ENCODE measurements around the gene DHFR.
"Not testable (repeated sequence)": the region's sequence is repeated elsewhere in the genome, so short reads cannot be mapped to it uniquely, and the experiment has no call there.

Gene DHFR

DNA sequence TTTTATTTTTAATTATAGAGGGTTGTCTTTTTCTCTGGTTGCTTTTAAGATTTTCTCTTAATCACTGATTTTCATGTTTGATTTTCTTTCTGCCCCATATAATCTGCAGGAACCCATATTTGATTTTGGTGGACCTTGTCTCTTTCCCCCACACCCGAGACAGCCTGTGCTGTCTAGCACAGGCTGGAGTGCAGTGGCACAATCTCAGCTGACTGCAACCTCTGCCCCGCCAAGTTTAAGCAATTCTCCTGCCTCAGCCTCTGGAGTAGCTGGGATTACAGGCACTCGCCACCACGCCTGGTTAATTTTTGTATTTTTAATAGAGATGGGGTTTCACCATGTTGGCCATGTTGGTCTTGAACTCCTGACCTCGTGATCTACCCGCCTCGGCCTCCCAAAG is 5.9 kb upstream of the DHFR start:
- in situ Hi-C loops (cut with HindIII; ENCODE audit: low pct_ligation_motif_present, low pct_unique_long_range_greater_than_20kb, low sequenced_read_pairs); DNase-seq: not testable (repeated sequence)

DNA sequence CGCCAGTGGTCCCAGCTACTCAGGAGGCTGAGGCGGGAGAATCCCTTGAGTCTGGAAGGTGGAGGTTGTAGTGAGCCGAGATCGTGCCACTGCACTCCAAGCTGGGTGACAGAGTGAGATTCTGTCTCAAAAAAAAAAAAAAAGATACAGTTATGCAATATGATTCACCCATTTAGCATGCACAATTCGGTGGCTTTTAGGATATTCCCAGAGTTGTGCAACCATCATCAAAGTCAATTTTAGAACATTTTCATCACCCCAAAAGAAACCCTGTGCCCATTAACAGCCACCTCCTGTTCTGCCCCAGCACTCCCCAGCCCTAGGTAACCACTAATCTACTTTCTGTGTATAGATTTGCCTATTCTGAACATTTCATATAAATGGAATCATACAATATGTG is 4.3 kb upstream of the DHFR start:
- DNase-seq = no peak
- in situ Hi-C loops (cut with HindIII; ENCODE audit: low pct_ligation_motif_present, low pct_unique_long_range_greater_than_20kb, low sequenced_read_pairs) = no loop called here

DNA sequence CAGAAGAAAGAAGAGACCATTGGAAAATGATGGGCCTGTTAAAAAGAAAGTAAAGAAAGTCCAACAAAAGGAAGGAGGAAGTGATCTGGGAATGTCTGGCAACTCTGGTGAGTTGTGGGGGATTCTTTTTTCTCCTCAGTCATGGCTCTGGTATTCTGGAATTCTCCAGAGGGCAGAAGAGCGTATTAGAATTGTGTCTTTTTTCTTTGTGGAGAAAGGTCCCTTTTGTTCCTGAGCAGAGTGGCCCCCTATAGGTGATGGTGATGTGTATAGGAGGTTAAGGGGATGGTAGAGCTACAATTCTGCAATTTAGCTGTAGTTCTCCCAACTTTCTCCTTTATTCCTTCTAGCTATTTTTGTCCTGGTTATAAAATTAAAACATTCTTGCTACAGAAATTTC is 1.6 kb upstream of the DHFR start:
- in situ Hi-C loops (cut with HindIII; ENCODE audit: low pct_ligation_motif_present, low pct_unique_long_range_greater_than_20kb, low sequenced_read_pairs) = no loop called here
- peak; percentile 30 for DNase-seq

DNA sequence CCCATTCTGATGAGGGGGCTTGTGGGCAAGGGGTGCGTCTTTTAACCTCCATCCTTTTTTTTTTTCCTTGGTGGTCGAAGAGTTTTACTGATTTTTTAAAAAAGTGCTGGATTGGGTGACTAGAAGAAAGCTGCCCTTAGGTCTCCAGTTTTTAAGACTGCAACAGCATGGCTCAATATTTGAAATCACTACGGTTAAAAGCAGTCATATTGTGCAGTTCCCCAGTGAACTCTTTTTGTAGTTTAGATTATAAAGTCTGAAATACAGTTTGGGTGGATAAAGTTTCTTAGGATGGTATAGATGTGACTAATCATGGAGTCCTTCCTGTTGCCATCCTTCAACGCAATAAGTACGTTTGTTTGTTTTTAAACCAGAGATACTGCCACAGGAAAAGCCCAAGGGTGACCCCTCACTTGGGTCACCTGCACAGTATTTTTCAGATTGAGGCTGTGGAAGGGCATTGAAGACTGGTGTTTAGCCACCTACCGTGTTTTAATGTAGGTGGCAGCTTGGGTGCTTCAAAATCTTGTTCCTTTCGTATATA is 520 bp upstream of the DHFR start:
- DNase-seq = no peak
- in situ Hi-C loops (cut with HindIII; ENCODE audit: low pct_ligation_motif_present, low pct_unique_long_range_greater_than_20kb, low sequenced_read_pairs) = no loop called here

DNA sequence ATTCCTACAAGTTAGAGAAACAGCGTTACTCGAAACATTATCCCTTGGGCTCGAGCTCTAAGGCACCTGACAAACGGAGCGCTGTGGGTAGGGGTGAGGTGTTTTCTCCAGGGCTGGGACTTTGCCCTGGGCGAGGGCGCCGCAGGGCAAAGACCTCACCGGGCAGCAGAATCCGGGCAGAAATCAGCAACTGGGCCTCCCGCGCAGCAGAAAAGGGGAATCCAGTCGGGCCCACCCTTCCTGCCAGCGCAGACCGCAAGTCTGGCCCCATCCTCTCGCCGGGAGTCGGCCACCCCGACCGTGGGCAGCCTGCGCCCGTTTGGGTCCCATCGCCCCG is 761 bp downstream of the DHFR start:
- in situ Hi-C loops (cut with HindIII; ENCODE audit: low pct_ligation_motif_present, low pct_unique_long_range_greater_than_20kb, low sequenced_read_pairs) = no loop called here
- peak; percentile 8 for DNase-seq

DNA sequence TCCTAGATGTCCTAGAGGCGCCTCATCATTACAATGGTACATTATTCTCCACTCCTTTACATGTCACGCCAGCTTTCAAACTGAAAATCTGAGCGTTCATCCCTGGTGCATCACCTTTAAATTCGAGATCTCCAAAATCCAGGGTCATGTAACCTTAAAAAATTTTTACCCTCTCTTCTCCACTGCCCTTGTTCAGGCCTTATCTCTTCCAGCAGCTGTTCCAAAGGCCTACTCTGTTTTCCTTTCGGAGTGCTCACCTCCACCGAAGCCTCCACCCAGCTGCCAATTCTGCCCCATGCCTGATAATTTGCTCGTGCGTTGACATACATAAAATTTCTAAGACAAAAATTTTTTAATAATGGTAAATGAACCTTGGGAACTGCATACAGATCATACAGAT is 1.3 kb downstream of the DHFR start:
- in situ Hi-C loops (cut with HindIII; ENCODE audit: low pct_ligation_motif_present, low pct_unique_long_range_greater_than_20kb, low sequenced_read_pairs) = no loop called here
- DNase-seq = no peak

DNA sequence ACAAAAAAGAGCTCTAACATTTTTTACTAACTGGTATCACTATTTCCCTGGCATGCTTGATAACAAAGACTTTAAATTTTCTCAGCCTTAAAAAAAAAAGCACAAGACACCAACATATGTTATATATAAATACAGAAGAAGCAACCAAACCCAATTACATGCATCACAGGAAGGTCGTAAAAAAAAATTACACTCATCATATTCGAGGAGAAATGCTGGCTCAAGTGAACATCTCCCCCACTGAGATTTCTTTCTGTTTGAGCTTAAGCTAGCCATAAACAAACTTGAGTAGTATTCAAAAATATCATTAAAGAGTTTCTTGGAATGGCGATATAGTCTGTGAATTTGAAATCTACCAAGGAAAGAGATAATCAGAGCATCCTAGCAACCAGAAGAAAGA is 7.9 kb downstream of the DHFR start:
- no peak for DNase-seq
- in situ Hi-C loops (cut with HindIII; ENCODE audit: low pct_ligation_motif_present, low pct_unique_long_range_greater_than_20kb, low sequenced_read_pairs) = no loop called here

DNA sequence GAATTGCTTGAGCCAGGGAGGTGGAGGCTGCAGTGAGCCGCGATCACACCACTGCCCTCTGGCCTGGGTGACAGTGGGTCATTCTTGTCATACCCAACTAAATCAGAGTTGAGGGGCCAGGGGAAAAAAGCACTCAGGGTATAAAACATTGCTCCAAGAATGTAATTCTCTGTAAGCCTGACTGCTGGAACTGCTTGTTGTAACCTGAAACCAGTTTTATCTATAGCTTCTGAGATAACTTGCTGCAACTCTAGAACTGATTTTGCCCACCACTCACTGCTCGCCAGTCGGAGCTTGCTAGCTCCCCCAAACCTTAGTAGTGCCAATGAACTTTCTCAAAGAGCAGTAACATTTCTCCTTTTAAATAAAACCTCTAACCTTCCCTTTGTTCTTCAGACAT is 9.9 kb downstream of the DHFR start:
- in situ Hi-C loops (cut with HindIII; ENCODE audit: low pct_ligation_motif_present, low pct_unique_long_range_greater_than_20kb, low sequenced_read_pairs) = no loop called here
- DNase-seq = no peak

DNA sequence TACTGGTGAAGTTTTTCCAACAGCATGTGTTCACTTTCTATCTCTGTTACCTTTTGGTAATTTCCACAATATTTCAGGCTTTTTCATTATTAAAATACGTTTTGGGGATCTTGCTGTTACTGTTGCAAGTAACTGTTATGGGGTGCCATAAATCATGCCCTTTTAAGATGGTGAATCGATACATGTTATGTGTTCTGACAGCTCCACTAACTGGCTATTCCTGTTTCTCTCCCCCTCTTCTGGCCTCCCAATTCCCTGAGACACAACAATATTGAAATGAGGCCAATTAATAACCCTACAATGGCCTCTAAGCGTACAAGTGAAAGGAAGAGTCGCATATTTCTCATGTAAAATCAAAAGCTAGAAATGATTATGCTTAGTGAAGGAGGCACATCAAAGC is 13.4 kb downstream of the DHFR start:
- DNase-seq = no peak
- in situ Hi-C loops (cut with HindIII; ENCODE audit: low pct_ligation_motif_present, low pct_unique_long_range_greater_than_20kb, low sequenced_read_pairs) = no loop called here

DNA sequence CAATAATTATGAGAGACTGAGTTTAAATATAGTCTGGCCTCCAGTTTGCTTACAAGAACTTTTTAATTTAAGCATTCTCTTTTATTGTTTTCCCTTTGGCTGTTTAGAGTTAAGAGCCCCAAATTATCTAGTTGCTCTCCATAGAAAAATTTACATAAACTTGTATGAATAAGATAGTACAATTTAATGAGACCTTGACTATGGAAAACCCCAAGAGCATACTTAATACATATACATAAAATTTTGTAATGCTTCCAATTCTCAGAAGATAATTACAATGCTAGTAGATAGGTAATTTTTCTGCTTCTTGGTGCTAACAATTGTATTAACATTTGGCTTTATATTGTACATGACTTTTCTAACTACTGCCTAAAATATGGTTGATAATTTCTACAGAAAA is 20.6 kb downstream of the DHFR start:
- no peak for DNase-seq
- in situ Hi-C loops (cut with HindIII; ENCODE audit: low pct_ligation_motif_present, low pct_unique_long_range_greater_than_20kb, low sequenced_read_pairs) = no loop called here

DNA sequence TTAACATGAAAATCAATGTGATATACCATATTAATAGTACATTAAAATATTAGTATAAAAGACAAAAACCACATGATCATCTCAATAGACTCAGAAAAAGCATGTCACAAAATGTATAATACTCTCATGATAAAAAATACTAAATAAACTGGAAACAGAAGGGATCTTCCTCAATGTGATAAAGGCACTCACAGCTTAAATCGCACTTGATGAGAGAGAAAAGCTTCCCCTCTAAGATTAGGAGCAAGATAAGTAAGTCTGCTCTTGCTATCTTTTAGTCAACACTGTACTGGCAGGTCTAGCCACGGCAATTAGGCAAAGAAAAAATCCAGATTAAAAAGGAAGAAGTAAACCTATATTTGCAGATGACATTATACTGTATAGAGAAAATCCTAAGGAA is 22.1 kb downstream of the DHFR start:
- DNase-seq = no peak
- in situ Hi-C loops (cut with HindIII; ENCODE audit: low pct_ligation_motif_present, low pct_unique_long_range_greater_than_20kb, low sequenced_read_pairs) = no loop called here

DNA sequence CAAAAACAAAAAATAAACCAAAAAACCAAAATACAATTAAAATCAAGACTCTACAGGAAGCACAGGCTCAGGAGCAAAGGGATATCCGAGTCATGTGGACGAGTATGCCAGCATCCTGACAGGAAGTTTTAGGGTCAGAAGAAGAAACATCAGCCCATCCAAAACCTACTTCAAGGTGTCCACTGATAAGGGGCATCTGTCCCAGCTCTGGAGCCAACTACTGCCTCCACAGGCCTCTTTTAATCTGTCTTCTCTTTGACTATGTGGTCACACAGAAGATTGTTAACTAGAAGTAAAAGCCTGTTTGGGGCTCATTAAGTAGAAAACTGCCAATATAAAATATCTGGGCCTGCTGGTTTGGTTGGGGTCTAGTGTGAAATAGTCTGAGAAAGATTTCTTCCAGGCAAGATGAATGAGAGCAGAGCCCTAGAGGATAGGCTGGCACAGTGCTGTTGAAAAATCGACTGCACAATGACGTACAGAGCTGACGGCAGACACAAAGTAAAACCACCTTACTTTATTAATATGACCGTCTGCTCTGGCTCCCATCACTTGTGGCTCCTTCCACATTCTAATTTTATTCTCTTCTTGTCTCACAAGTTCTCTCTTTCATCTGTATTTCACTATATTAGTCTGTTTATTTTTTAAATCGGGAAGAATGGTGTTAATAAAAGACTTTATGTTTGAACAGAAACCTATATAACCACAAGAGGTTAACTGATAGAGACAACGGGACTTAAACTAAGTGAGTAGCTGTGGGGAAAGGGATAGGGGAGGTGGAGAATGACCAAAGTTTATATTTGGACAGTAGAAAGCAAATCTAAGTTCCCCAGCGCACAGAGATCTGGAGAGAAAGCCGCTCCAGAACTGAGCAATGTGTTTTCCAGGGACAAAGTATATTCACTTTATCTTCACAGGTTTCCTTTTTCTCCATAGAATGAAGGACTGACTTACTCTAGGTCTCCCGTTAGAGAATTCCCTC is 23.2 kb downstream of the DHFR start:
- no peak for DNase-seq
- in situ Hi-C loops (cut with HindIII; ENCODE audit: low pct_ligation_motif_present, low pct_unique_long_range_greater_than_20kb, low sequenced_read_pairs) = no loop called here

DNA sequence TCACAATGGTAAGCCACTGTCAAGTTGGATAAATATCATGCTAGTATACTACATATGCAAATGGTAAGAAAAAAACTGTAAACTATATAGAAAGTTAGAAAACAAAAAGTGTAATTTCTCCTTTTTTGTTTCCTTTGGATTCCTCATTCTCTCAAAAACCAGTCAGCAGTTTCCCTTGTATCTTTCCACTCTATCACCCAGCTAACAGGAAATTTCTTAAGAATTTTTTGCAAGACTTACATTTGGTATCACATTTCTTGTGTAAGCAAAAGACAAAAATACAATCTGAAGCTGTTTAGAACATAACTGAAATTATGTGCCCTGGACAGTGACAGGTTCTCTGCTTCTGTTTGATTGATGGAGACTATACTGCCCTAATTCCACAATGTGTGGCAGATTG is 25.5 kb downstream of the DHFR start:
- no peak for DNase-seq
- in situ Hi-C loops (cut with HindIII; ENCODE audit: low pct_ligation_motif_present, low pct_unique_long_range_greater_than_20kb, low sequenced_read_pairs) = no loop called here

DNA sequence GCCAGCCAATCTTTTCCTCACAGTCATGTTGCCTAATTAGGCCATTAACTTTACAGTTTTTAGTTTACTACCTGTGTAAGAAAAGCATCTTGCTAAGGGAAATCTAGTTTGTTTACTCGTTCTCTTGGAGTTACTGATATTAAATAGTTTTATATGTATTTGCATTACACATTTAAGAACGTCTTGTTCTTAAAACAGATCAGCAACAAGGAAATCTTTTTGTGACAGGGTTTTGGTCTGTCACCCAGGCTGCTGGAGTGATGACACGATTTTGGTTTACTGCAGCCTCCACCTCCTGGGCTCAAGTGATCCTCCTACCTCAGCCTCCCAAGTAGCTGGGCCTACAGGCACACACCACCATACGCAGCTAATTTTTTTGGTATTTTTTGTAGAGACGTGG is 29.6 kb downstream of the DHFR start:
- in situ Hi-C loops (cut with HindIII; ENCODE audit: low pct_ligation_motif_present, low pct_unique_long_range_greater_than_20kb, low sequenced_read_pairs) = no loop called here
- DNase-seq = no peak

DNA sequence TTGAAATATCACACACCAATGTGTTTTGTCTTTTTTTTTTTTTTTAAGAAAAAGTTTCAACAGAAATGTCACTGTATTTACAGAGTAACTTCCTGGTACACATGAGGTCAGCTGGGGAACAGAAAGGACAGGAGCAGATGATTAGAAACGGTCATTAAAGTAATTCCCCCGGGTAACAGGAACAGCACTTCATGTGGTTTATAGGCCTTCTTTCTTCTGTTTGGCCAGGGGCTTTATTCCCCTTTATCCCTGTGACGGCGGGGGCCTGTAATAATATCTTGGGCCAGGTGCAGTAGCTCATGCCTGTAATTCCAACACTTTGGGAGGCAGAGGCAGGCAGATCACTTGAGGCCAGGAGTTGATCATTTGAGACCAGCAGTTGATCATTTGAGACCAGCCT is 30.8 kb downstream of the DHFR start:
- no peak for DNase-seq
- in situ Hi-C loops (cut with HindIII; ENCODE audit: low pct_ligation_motif_present, low pct_unique_long_range_greater_than_20kb, low sequenced_read_pairs) = no loop called here

DNA sequence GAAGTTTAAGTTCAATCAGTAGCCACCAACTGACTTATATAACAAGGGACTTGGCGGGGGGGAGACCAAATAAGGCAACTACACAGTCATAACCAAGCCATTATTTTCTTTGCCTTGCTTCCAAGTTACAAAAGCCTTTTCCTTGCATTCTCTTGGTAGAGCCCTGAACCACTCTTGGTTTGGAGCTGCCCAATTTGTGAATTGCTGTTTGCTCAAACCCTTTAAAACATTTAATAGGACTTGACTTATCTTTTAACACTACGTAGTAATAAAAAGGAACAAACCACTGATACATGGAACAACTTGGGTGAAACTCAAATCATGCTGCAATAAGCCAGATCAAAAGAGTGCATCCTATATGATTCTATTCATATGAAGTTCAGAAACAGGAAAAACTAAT is 32.0 kb downstream of the DHFR start:
- in situ Hi-C loops (cut with HindIII; ENCODE audit: low pct_ligation_motif_present, low pct_unique_long_range_greater_than_20kb, low sequenced_read_pairs) = no loop called here
- DNase-seq = no peak

DNA sequence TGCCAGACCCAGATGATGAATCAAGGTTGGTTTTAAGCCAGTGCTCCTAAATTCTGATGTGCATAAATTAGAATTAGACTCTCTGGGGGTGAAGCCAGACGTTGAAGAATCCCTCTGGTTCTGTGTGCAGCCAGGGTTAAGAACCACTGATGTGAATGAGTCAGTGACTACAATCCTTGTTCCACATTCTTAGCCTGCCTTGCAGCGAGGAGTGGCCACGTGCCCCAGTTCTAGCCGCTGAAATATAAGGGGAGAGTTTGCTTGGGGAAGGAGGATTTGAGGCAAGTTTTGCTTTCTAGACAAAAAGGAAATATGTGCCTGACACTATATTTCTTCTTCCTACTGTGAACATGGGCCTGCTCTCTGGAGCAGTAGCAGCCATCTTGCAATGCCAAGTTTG is 34.6 kb downstream of the DHFR start:
- in situ Hi-C loops (cut with HindIII; ENCODE audit: low pct_ligation_motif_present, low pct_unique_long_range_greater_than_20kb, low sequenced_read_pairs) = no loop called here
- DNase-seq = peak; percentile 31

DNA sequence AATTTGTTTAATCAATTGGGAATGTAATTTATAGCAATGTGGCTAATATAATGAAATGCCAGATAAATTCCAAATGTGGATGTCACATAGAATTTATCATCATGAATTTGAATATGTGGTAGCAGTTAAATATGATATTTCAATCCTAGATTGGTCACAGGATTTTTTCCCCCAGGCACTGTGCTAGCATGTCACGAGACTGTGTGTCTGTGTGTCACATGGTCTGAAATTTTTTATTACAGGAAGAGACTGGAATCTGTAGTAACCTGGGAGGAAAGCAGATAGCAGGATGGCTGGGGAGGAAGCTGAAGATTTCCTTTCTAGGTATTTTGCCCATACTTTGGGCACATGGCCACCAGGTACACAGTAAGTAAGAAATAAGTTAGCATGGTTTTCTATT is 35.7 kb downstream of the DHFR start:
- in situ Hi-C loops (cut with HindIII; ENCODE audit: low pct_ligation_motif_present, low pct_unique_long_range_greater_than_20kb, low sequenced_read_pairs) = no loop called here

DNA sequence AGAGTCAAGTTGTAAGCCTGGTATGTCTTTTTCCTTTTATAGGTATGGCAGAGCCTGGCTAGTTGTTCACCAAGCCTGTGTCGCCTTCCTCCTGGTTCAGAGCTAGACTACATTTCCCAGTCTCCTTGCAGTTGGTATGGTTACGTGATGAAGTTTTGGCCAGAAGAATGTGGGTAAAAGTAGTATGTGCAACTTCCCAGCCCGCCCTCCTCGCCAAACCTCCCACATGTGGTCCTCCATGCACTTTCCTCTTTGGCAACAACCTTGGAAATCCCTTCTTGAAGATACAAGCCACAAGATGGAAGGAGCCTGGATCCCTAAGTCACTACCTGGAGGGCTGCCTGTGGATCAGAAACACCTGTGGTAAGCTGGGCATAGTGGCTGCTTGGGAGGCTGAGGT is 36.3 kb downstream of the DHFR start:
- in situ Hi-C loops (cut with HindIII; ENCODE audit: low pct_ligation_motif_present, low pct_unique_long_range_greater_than_20kb, low sequenced_read_pairs) = no loop called here

More for the DNA sequence above, 35.7 kb downstream of the DHFR start:
- DNase-seq = no peak

DNA sequence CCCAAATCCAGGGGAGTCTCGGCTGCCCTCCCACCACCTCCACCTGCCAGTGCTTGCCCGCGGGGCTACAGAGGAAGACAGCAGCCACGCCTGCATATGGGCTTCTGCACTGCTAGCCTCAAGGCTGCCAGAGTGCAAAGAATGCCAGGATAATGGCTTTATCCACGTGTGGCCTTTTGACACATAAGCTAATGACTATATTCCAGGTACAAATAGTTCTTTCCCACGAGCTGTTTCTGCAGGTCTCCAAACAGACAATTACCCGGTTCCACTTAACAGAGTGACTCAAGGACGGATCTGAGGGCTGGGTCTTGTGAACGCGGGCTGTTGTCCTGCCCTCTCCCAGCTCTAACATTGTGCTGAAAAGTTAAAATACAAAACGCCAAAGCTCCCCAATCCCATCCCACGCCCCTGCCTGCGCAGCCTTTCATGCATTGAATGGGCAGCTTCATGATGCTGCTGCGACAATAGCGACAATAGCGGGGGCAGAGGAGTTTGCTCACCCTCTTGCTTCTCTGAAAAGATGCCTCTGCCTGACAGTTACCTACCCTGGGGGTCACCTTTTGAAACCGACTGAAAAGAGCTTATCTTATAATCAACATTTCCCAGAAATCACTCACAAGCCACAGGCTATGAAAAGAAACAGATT is 39.4 kb downstream of the DHFR start:
- DNase-seq = no peak
- in situ Hi-C loops (cut with HindIII; ENCODE audit: low pct_ligation_motif_present, low pct_unique_long_range_greater_than_20kb, low sequenced_read_pairs) = no loop called here

More for the DNA sequence above, 36.3 kb downstream of the DHFR start:
- no peak for DNase-seq
